Testis (tissue), 2 donors: Measurements from ENCODE around the gene APOBEC2.

Experiments used
- CTCF ChIP-seq, 3 experiments: fragments of 450-650 bp in 2 of 3; fragments of 200-600 bp in 1 of 3; sonication (generic) in 1 of 3; IDR thresholded peaks; one replicate each; pipeline ENCODE4 v1.5.1; 2016 to 2019; ENCODE audit warnings: antibody characterized with exemption in 3 of 3, mild to moderate bottlenecking in 2 of 3, moderate library complexity in 1 of 3
- POLR2A ChIP-seq: fragments of 450-650 bp; IDR thresholded peaks from one replicate; pipeline ENCODE4 v1.6.1; 2017; ENCODE audit warnings: antibody characterized with exemption, mild to moderate bottlenecking, moderate library complexity

DNA sequence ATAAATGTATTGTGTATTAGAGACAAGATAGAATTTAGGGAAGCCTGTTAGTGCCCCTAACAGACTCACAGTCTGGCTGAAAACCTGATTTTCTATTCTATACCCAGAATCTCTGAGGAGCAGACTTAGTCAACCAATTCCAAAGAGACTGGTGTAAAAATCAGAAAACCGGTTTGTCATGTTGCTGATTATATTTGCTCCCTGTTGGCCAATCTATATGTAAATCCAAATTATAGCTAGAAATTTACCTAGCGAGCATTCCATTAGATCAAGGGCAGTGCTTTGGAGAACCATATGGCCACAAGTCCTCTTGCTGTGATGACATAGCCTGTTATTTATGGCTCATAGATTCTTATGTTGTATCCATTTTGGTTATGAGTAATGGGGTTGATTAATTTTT lies 24.5 kb downstream of the APOBEC2 start:
- TF ChIP-seq CTCF (IDR thresholded peaks at IDR 0.05) (no peak), POLR2A (no peak)
